ENCODE results near the gene VAV2. TPM values are rescaled to one million over a fixed set of nuclear protein-coding genes. Genes with fewer than 3 reads are reported as not detected.
"Not testable (repeated sequence)": the region's sequence is repeated elsewhere in the genome, so short reads cannot be mapped to it uniquely, and the experiment has no call there.

The VAV2 gene
- total RNA-seq, 1 donor from 2014 or later, result 61.9 TPM

- Mint-ChIP-seq H3K9me3 (peaks cover 9% of the 10 kb centered on the region), H3K27ac (peak overlapping the region; percentile 82), H3K27me3 (ENCODE audit: low read depth) (no peaks in the 10 kb centered on the region), H3K4me3 (no peak overlapping the region), H3K4me1 (peaks cover 51% of the 10 kb centered on the region), H3K36me3 (peaks cover 10% of the 10 kb centered on the region)
- no peak for DNase-seq (ENCODE audit: low spot score in 2 of 2, unreplicated experiment in 2 of 2)
- TF ChIP-seq, protein P1, sequence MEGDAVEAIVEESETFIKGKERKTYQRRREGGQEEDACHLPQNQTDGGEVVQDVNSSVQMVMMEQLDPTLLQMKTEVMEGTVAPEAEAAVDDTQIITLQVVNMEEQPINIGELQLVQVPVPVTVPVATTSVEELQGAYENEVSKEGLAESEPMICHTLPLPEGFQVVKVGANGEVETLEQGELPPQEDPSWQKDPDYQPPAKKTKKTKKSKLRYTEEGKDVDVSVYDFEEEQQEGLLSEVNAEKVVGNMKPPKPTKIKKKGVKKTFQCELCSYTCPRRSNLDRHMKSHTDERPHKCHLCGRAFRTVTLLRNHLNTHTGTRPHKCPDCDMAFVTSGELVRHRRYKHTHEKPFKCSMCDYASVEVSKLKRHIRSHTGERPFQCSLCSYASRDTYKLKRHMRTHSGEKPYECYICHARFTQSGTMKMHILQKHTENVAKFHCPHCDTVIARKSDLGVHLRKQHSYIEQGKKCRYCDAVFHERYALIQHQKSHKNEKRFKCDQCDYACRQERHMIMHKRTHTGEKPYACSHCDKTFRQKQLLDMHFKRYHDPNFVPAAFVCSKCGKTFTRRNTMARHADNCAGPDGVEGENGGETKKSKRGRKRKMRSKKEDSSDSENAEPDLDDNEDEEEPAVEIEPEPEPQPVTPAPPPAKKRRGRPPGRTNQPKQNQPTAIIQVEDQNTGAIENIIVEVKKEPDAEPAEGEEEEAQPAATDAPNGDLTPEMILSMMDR (IDR thresholded peaks at IDR 0.05; ENCODE audit: unreplicated experiment), result no peak
Measured at GRCh38 chr9:133960568-133961129, 31.5 kb downstream of the VAV2 start.

DNA sequence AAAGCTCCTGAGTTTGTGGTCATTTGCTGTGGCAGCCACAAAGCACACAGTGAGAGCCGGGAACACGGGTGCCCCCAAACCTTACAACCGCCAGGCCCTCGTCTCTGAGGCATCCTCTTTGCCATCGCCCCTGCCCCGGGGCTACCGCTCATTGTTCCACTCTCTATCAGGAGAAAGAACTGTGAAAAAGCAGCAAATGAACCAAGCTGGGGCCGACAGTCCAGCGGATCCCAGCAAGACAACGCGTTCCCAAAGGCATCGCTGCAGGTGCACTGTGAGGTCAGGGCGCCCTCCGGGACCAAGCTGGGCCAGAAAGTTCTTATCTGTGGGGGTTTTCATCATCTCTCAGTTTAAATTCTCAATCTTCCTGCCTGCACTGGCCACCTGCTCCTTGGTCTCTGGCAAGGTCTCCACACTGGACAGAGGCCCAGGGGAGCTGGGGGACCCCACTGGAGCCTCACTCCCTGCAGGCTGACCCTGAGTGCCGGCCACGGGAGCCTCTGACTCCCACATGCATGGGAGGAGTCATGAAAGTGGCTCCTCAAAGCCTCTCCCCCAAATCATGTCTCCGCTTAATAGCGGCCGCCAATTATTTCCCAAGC, 32.1 kb downstream of the VAV2 start:
- Mint-ChIP-seq H3K4me3 (no peak overlapping the region), H3K27me3 (ENCODE audit: low read depth) (no peaks in the 10 kb centered on the region), H3K36me3 (peaks cover 9% of the 10 kb centered on the region), H3K4me1 (peaks cover 52% of the 10 kb centered on the region), H3K27ac (peak overlapping the region; percentile 82), H3K9me3 (peaks cover 7% of the 10 kb centered on the region)
- no peak for DNase-seq (ENCODE audit: low spot score in 2 of 2, unreplicated experiment in 2 of 2)
- TF ChIP-seq, protein P1 (IDR thresholded peaks at IDR 0.05; ENCODE audit: unreplicated experiment), result no peak

DNA sequence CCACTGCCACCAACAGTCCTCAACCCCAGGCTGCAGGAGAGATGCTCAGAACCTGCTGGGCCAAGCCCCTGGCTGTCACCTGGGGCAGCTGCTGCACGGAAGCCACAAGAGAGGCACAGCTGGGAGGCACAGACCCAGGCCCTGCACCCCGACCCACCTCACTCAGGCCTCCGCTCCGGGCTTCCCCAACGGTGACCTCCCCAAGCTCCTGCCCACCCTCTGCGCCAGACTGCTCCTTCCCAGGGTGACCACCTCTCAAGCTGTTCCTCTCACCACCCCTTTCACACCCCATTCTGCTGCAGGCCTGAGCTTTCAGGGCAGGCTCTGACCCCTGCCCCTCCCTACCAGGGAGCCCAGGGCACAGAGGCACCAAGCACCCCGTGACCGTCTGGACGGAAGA, 33.0 kb downstream of the VAV2 start:
- H3K4me3 Mint-ChIP-seq, result no peak overlapping the region
- peak overlapping the region; percentile 97 for H3K27ac Mint-ChIP-seq
- TF ChIP-seq, protein P1 (IDR thresholded peaks at IDR 0.05; ENCODE audit: unreplicated experiment), result no peak
- H3K27me3 Mint-ChIP-seq (ENCODE audit: low read depth), result no peaks in the 10 kb centered on the region
- no peak for DNase-seq (ENCODE audit: low spot score in 2 of 2, unreplicated experiment in 2 of 2)
- no peaks in the 10 kb centered on the region for H3K9me3 Mint-ChIP-seq
- H3K36me3 Mint-ChIP-seq, result peaks cover 2% of the 10 kb centered on the region
- peaks cover 61% of the 10 kb centered on the region for H3K4me1 Mint-ChIP-seq

- peaks cover 2% of the 10 kb centered on the region for H3K36me3 Mint-ChIP-seq
- DNase-seq (ENCODE audit: low spot score in 2 of 2, unreplicated experiment in 2 of 2), result no peak
- TF ChIP-seq, protein P1 (IDR thresholded peaks at IDR 0.05; ENCODE audit: unreplicated experiment), result no peak
Measured at GRCh38 chr9:133958756-133959155, 33.4 kb downstream of the VAV2 start.

GRCh38 chr9:133957772-133958171, 34.4 kb downstream of the VAV2 start:
- not testable (repeated sequence) for H3K9me3 Mint-ChIP-seq; H3K27me3 Mint-ChIP-seq (ENCODE audit: low read depth); H3K4me3 Mint-ChIP-seq; DNase-seq (ENCODE audit: low spot score in 2 of 2, unreplicated experiment in 2 of 2); H3K36me3 Mint-ChIP-seq
- peak overlapping the region; percentile 97 for H3K27ac Mint-ChIP-seq
- peaks cover 63% of the 10 kb centered on the region for H3K4me1 Mint-ChIP-seq

More at GRCh38 chr9:133958756-133959155, 33.4 kb downstream of the VAV2 start:
- peak overlapping the region; percentile 97 for H3K27ac Mint-ChIP-seq
- H3K27me3 Mint-ChIP-seq (ENCODE audit: low read depth), result no peaks in the 10 kb centered on the region
- no peaks in the 10 kb centered on the region for H3K9me3 Mint-ChIP-seq
- no peak overlapping the region for H3K4me3 Mint-ChIP-seq
- peaks cover 64% of the 10 kb centered on the region for H3K4me1 Mint-ChIP-seq

GRCh38 chr9:133957328-133957727, 34.8 kb downstream of the VAV2 start:
- H3K27me3 Mint-ChIP-seq (ENCODE audit: low read depth), result no peaks in the 10 kb centered on the region
- peaks cover 62% of the 10 kb centered on the region for H3K4me1 Mint-ChIP-seq
- no peaks in the 10 kb centered on the region for H3K9me3 Mint-ChIP-seq
- H3K27ac Mint-ChIP-seq, result peak overlapping the region; percentile 97
- H3K4me3 Mint-ChIP-seq, result no peak overlapping the region
- DNase-seq (ENCODE audit: low spot score in 2 of 2, unreplicated experiment in 2 of 2), result no peak
- no peaks in the 10 kb centered on the region for H3K36me3 Mint-ChIP-seq
- TF ChIP-seq, protein P1 (IDR thresholded peaks at IDR 0.05; ENCODE audit: unreplicated experiment), result no peak

Data from mesothelial cell of epicardium (in vitro differentiated cells).